Activated CD4-positive, alpha-beta memory T cell treated with anti-CD3 and anti-CD28 coated beads for 36 hours (primary cell): ENCODE results near the gene ALDOA. TPM values are rescaled to one million over a fixed set of nuclear protein-coding genes. Genes with fewer than 3 reads are reported as not detected.
"Not testable (repeated sequence)": the region's sequence is repeated elsewhere in the genome, so short reads cannot be mapped to it uniquely, and the experiment has no call there.

Experiments
- CTCF ChIA-PET: fragments of 350-600 bp; sonication (Branson Sonifier 250); formaldehyde crosslinking; loops from one replicate; lab custom pipeline; 2021; ENCODE audit warnings: antibody characterized with exemption, inconsistent platforms; lab: Charles Lee
- POLR2A ChIA-PET: fragments of 350-600 bp; sonication (Branson Sonifier 250); formaldehyde crosslinking; loops from one replicate; lab custom pipeline; 2021; ENCODE audit warnings: antibody characterized with exemption; lab: Charles Lee
- DNase-seq: peaks from one replicate; pipeline ENCODE4 v3.0.0-alpha.2; 2020
- H3K27ac Mint-ChIP-seq: one replicate; pipeline ENCODE4 v1.8.0; 2021; ENCODE audit warnings: mixed read lengths
- H3K27me3 Mint-ChIP-seq: one replicate; pipeline ENCODE4 v1.8.0; 2021; ENCODE audit warnings: mixed read lengths
- H3K36me3 Mint-ChIP-seq: one replicate; pipeline ENCODE4 v1.8.0; 2021; ENCODE audit warnings: mixed read lengths
- H3K4me1 Mint-ChIP-seq: one replicate; pipeline ENCODE4 v1.8.0; 2021; ENCODE audit warnings: low read depth, mixed read lengths
- H3K4me3 Mint-ChIP-seq: one replicate; pipeline ENCODE4 v1.8.0; 2021; ENCODE audit warnings: mild to moderate bottlenecking, mixed read lengths
- H3K9me3 Mint-ChIP-seq: one replicate; pipeline ENCODE4 v1.8.0; 2021; ENCODE audit warnings: mixed read lengths
- intact Hi-C: fragments of 100-400 bp; cut with micrococcal nuclease; formaldehyde crosslinking; loops from one replicate; pipeline ENCODE4 v1.15.1; 2023
- total RNA-seq, 2 experiments: library from RNA; stranded (reverse); gene quantifications; one replicate each; pipeline ENCODE4 v1.2.3, GENCODE V29; 2021

ALDOA gene
- total RNA-seq, 2 experiments from 2014 or later = 1,724 to 1,734 TPM

GRCh38 chr16:30027588-30028437 lies 37.7 kb upstream of the ALDOA start:
- CTCF ChIA-PET = interaction anchor here (0.8 kb wide), 1 partner anchor 327 kb away, joined by 3 read pairs; no protein-coding TSS in a partner anchor

GRCh38 chr16:30028438-30029076 lies 37.0 kb upstream of the ALDOA start:
- CTCF ChIA-PET = interaction anchor here (0.8 kb wide), 1 partner anchor 328 kb away, joined by 3 read pairs; no protein-coding TSS in a partner anchor

More at GRCh38 chr16:30027588-30028437, 37.7 kb upstream of the ALDOA start:
- H3K9me3 Mint-ChIP-seq = no peaks in the 10 kb centered on the region
- POLR2A ChIA-PET = no interaction called here
- H3K4me3 Mint-ChIP-seq = no peak overlapping the region
- intact Hi-C loops = no loop called here
- peaks cover 8% of the 10 kb centered on the region for H3K4me1 Mint-ChIP-seq
- H3K27me3 Mint-ChIP-seq = peaks cover 54% of the 10 kb centered on the region
- DNase-seq = no peak
- no peaks in the 10 kb centered on the region for H3K36me3 Mint-ChIP-seq
- H3K27ac Mint-ChIP-seq = no peak overlapping the region

DNA sequence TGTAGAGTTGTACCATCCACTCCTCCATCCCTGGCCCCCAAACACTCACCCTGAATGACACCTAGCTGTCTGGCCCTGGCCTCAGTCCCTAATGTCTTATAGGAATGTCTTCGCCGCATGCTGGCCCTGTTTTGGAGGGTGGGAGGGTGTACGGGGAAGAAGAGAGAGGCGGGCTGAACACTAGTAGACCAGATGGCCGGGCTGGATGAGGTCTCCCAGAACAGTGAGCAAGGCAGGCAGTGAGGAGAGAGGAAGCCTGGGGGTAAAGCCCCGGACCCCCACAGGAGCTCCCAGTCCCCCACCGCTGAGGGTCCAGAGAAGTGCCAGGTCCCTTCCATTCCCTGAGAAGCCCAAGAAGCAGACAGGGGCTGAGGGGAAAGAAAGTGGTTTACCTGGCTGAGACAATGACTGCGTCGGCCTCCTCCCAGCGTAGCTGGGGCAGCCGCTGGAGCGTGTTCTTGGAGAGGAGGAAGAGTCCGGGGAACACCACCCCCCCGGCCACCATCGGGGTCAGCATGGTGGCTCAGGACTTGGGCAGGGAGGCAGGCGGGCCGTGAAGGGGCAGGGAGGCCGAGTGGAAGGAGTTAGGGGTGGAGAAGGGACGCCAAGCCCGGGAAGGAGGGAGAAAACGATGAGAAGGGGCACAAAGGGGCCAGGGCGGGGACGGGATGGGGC lies 35.4 kb upstream of the ALDOA start:
- POLR2A ChIA-PET = no interaction called here
- CTCF ChIA-PET = interaction anchor here (0.7 to 4.6 kb wide), 3 partner anchors 10 to 331 kb away, joined by 3 to 63 read pairs (median 11); no protein-coding TSS in a partner anchor
- H3K4me3 Mint-ChIP-seq = no peak overlapping the region

More at GRCh38 chr16:30028438-30029076, 37.0 kb upstream of the ALDOA start:
- no peaks in the 10 kb centered on the region for H3K9me3 Mint-ChIP-seq
- DNase-seq = peak; percentile 47
- peaks cover 54% of the 10 kb centered on the region for H3K27me3 Mint-ChIP-seq
- H3K4me1 Mint-ChIP-seq = peaks cover 14% of the 10 kb centered on the region
- H3K36me3 Mint-ChIP-seq = no peaks in the 10 kb centered on the region
- POLR2A ChIA-PET = no interaction called here
- H3K27ac Mint-ChIP-seq = no peak overlapping the region
- H3K4me3 Mint-ChIP-seq = no peak overlapping the region
- intact Hi-C loops = no loop called here

DNA sequence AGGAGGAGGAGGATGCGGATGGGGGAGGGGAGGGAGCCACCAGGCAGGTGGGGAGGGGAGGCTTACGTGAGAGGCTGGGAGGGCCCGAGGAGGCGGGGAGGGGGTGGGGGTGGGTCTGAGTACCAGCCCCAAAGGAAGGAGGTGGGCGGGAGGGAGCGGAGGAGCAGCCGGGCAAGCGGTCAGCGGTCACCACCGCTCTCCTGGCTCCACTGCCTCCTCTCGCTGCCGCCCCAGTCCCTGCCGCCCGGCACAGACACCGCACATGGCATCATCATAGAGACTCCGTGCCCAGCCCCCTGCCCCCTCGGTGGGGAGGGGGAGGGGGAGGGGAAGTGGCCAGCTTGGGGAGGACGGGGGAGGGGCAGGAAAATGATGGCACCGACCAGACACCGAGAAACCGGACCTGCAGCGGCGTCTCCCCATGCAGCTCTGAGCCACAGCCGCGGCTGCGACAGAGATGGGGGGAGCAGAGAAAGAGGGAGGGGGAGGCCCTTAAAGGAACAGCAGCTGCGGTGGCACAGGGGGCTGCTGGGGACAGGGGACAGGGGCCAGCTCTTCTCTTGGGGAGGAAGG lies 34.6 kb upstream of the ALDOA start, which contains the start of gene TLCD3B:
TSS of gene TLCD3B (minus strand) at position 431 of the 573 bp plus-strand sequence. CDS start 744 bp downstream, outside the sequence.
- ChIA-PET POLR2A (no interaction called here), CTCF (interaction anchor here (0.6 to 4.6 kb wide), 21 partner anchors 8 to 389 kb away, joined by 3 to 63 read pairs (median 6); partner anchors contain the start of genes C16orf92, HIRIP3 and TBX6)
- no peak for DNase-seq
- no peak within 1 kb of the TSS for H3K4me3 Mint-ChIP-seq
- peaks cover 23% of the 10 kb centered on the region for H3K4me1 Mint-ChIP-seq
- H3K9me3 Mint-ChIP-seq = no peaks in the 10 kb centered on the region
- H3K27ac Mint-ChIP-seq = no peak within 1 kb of the TSS
- H3K36me3 Mint-ChIP-seq = no peaks in the 10 kb centered on the region
- intact Hi-C loops = no loop called here
- peaks cover 56% of the 10 kb centered on the region for H3K27me3 Mint-ChIP-seq

More for the DNA sequence above, 35.4 kb upstream of the ALDOA start:
- Mint-ChIP-seq H3K36me3 (no peaks in the 10 kb centered on the region), H3K9me3 (no peaks in the 10 kb centered on the region), H3K27me3 (peaks cover 55% of the 10 kb centered on the region), H3K27ac (no peak overlapping the region), H3K4me1 (peaks cover 19% of the 10 kb centered on the region)
- no peak for DNase-seq
- intact Hi-C loops = no loop called here

DNA sequence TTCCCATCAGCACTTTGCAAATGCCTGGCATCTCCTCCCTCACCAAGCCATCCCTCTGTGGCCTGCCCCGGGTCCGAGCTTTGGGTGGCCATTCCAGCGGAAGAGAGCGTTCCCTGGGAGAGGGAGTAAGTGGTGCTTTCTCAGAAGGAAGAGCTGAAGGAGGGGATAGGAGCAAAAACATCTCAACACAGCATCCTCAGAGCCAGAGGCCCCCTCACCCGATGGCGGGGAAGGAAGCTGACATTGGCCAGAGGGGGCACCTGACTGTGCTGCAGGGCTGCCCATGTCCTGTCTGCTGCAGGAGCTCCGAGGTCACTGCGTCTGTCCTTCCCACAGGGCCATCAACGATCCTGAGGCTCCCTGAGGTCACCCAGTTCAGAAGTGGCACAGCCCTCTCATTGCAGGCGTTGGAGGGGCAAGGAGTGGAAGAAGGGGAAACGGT lies 34.1 kb upstream of the ALDOA start:
- no peaks in the 10 kb centered on the region for H3K36me3 Mint-ChIP-seq
- intact Hi-C loops = no loop called here
- H3K4me1 Mint-ChIP-seq = peaks cover 23% of the 10 kb centered on the region
- peaks cover 56% of the 10 kb centered on the region for H3K27me3 Mint-ChIP-seq
- H3K4me3 Mint-ChIP-seq = no peak overlapping the region
- no peaks in the 10 kb centered on the region for H3K9me3 Mint-ChIP-seq
- POLR2A ChIA-PET = interaction anchor here (1.1 kb wide), 2 partner anchors 21 to 23 kb away, joined by 3 read pairs; a partner anchor contains a TSS
- H3K27ac Mint-ChIP-seq = no peak overlapping the region
- DNase-seq = no peak
- CTCF ChIA-PET = interaction anchor here (0.5 to 4.6 kb wide), 41 partner anchors 8 to 390 kb away, joined by 3 to 63 read pairs (median 5); partner anchors contain the start of genes C16orf92, HIRIP3, KCTD13 and KIF22

- Mint-ChIP-seq H3K27ac (no peak overlapping the region), H3K36me3 (no peaks in the 10 kb centered on the region), H3K4me3 (no peak overlapping the region), H3K9me3 (no peaks in the 10 kb centered on the region), H3K4me1 (peaks cover 23% of the 10 kb centered on the region), H3K27me3 (peaks cover 49% of the 10 kb centered on the region)
- CTCF ChIA-PET = interaction anchor here (0.5 to 4.6 kb wide), 64 partner anchors 8 to 554 kb away, joined by 3 to 63 read pairs (median 4); partner anchors contain the start of genes ALDOA, C16orf92, HIRIP3 and INO80E
- intact Hi-C loops = no loop called here
- peak; percentile 77 for DNase-seq
- POLR2A ChIA-PET = interaction anchor here (0.6 to 1.1 kb wide), 5 partner anchors 21 to 1055 kb away, joined by 3 to 5 read pairs (median 3); a partner anchor contains a TSS
These were observed 33.3 kb upstream of the ALDOA start for GRCh38 chr16:30032083-30032819.

GRCh38 chr16:30033270-30033669 lies 32.3 kb upstream of the ALDOA start:
- H3K27ac Mint-ChIP-seq = no peak overlapping the region
- ChIA-PET POLR2A (no interaction called here), CTCF (interaction anchor here (0.8 to 4.6 kb wide), 17 partner anchors 10 to 334 kb away, joined by 3 to 63 read pairs (median 5); partner anchors contain the start of genes ALDOA, C16orf92 and MVP)
- H3K27me3 Mint-ChIP-seq = peaks cover 41% of the 10 kb centered on the region
- peak; percentile 68 for DNase-seq
- H3K36me3 Mint-ChIP-seq = no peaks in the 10 kb centered on the region
- H3K4me3 Mint-ChIP-seq = no peak overlapping the region
- peaks cover 23% of the 10 kb centered on the region for H3K4me1 Mint-ChIP-seq
- no peaks in the 10 kb centered on the region for H3K9me3 Mint-ChIP-seq
- intact Hi-C loops = no loop called here

- Mint-ChIP-seq H3K36me3 (no peaks in the 10 kb centered on the region), H3K27ac (no peak overlapping the region), H3K9me3 (no peaks in the 10 kb centered on the region), H3K4me3 (no peak overlapping the region), H3K4me1 (peaks cover 3% of the 10 kb centered on the region), H3K27me3 (peaks cover 6% of the 10 kb centered on the region)
- no peak for DNase-seq
- intact Hi-C loops = no loop called here
- ChIA-PET POLR2A (no interaction called here), CTCF (interaction anchor here (0.6 to 2.6 kb wide), 3 partner anchors 9 to 224 kb away, joined by 3 to 11 read pairs (median 8); partner anchors contain the start of genes PAGR1 and TLCD3B)
These were observed 25.3 kb upstream of the ALDOA start for GRCh38 chr16:30040221-30040620.

DNA sequence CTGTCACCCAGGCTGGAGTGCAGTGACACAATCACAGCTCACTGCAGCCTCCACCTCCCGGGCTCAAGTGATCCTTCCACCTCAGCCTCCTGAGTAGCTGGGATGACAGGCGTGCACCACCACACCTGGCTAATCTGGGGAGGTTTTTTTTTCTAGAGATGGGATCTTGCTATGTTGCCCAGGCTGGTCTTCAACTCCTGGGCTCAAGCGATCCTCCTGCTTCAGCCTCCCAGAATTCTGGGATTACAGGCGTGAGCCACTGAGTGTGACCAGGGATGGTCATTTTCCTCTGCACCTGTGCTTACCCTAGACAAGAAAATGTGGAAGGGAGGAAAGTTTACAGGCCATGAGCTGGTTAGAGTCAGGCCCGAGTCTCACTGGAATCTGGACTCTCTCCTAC lies 24.9 kb upstream of the ALDOA start:
- CTCF ChIA-PET = interaction anchor here (1.2 to 2.6 kb wide), 2 partner anchors 9 to 15 kb away, joined by 6 to 11 read pairs; partner anchors contain the start of gene TLCD3B
- intact Hi-C loops, POLR2A ChIA-PET, H3K9me3 Mint-ChIP-seq, DNase-seq, H3K36me3 Mint-ChIP-seq, H3K27ac Mint-ChIP-seq, H3K27me3 Mint-ChIP-seq, H3K4me3 Mint-ChIP-seq, H3K4me1 Mint-ChIP-seq: not testable (repeated sequence)

DNA sequence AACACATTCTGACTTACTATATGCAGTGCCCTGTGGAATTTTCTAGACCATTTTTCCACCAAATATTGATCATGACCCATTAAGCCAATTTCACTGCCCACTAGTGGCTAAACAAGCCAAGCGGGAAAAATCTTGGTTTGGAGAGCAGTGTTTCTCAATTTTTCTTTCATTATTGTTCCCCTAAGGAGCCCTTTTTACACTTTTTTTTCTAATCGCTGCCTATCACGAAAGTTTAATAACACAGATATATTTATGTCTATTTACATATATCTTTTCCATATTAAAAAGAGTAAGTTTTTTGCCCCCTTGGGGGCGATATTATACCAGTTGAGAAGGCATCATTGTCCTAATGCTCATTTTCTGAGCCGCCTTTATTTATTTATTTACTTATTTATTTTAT lies 23.7 kb upstream of the ALDOA start:
- Mint-ChIP-seq H3K36me3 (no peaks in the 10 kb centered on the region), H3K27ac (no peak overlapping the region), H3K4me3 (no peak overlapping the region), H3K4me1 (peaks cover 8% of the 10 kb centered on the region), H3K27me3 (peaks cover 3% of the 10 kb centered on the region), H3K9me3 (no peaks in the 10 kb centered on the region)
- ChIA-PET CTCF (interaction anchor here (1.2 to 3.3 kb wide), 6 partner anchors 10 to 51 kb away, joined by 5 to 17 read pairs (median 8); partner anchors contain the start of genes TBX6 and TLCD3B), POLR2A (interaction anchor here (0.7 kb wide), 1 partner anchor 45 kb away, joined by 3 read pairs; the partner anchor contains the start of gene INO80E)
- no peak for DNase-seq
- intact Hi-C loops = no loop called here
